ENCODE results near the gene CNKSR2. TPM values are rescaled to one million over a fixed set of nuclear protein-coding genes. Genes with fewer than 3 reads are reported as not detected.

The CNKSR2 gene
- total RNA-seq, 1 experiment from 2014 or later: not detected

DNA sequence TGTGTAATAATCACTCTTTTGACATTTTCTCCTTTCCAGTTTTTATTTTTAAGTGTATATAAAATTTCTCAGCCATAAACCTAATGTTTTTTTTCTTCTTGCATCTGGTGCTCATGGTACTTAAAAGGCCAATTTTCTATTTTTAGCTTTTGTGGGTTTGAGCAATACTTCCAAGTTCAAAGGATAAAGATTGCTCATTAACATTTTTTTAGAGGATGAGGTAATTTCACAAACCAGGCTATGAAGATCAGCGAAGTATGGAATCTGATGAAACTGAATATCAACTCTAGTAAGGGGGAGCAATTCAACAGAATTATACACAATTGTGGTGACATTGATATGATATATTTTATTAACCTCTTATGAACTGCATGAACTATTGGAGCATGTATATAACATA lies 309.7 kb downstream of the CNKSR2 start:
- Histone ChIP-seq H3K36me3 (ENCODE audit: control insufficient read depth in 1 of 2, insufficient read depth in 2 of 2, low read length in 2 of 2) (no peaks in the 10 kb centered on the region), H2AFZ (ENCODE audit: low read depth, low read length, poor library complexity, severe bottlenecking) (no peak overlapping the region), H3K79me2 (ENCODE audit: insufficient read depth, low read length) (no peaks in the 10 kb centered on the region), H3K9me3 (ENCODE audit: control insufficient read depth in 1 of 2, insufficient read depth in 1 of 2, low read depth in 1 of 2, low read length in 2 of 2) (no peaks in the 10 kb centered on the region), H3K4me2 (ENCODE audit: low read length) (no peak overlapping the region), H3K9ac (ENCODE audit: low read length) (no peak overlapping the region), H3K4me1 (ENCODE audit: control insufficient read depth in 1 of 2, insufficient read depth in 2 of 2, low read length in 2 of 2) (no peaks in the 10 kb centered on the region), H3K27me3 (ENCODE audit: insufficient read depth, low read length) (no peaks in the 10 kb centered on the region), H3K9me2 (ENCODE audit: insufficient read depth) (no peaks in the 10 kb centered on the region), H4K20me1 (ENCODE audit: insufficient read depth) (no peaks in the 10 kb centered on the region), H3K4me3 (replicated peaks in 1 of 2; ENCODE audit: low read depth in 1 of 2, low read length in 2 of 2) (no peak overlapping the region), H3K27ac (ENCODE audit: low read depth, low read length) (no peak overlapping the region)
- no peak for DNase-seq (ENCODE audit: low read depth, low spot score)
- ChIA-PET RAD21 (ENCODE audit: low non-redundant PET in 1 of 2, low total read pairs in 2 of 2, uncharacterized antibody in 2 of 2, unreplicated experiment in 2 of 2) (no interaction called here), CTCF (no interaction called here), POLR2A (no interaction called here)
- intact Hi-C loops (cut with micrococcal nuclease): no loop called here
- BruUV-seq (replicated peaks): no TSS peak
- TF ChIP-seq SIN3A (IDR thresholded peaks at IDR 0.05; ENCODE audit: low read depth): no peak
- no peak for TF ChIP-seq ATF3 (IDR thresholded peaks at IDR 0.05)
- no peak for TF ChIP-seq ZNF274 (IDR thresholded peaks at IDR 0.05; ENCODE audit: low read depth, low read length)
- TF ChIP-seq TCF7L2 (IDR thresholded peaks at IDR 0.05; ENCODE audit: borderline replicate concordance, extremely low read depth, insufficient read depth, insufficient read length): no peak
- no peak for TF ChIP-seq CBX3 (IDR thresholded peaks at IDR 0.05; ENCODE audit: low read depth)
- TF ChIP-seq EZH2phosphoT487 (IDR thresholded peaks at IDR 0.05; ENCODE audit: borderline replicate concordance): no peak
- TF ChIP-seq ZFX (IDR thresholded peaks at IDR 0.05): no peak
- TF ChIP-seq REST (IDR thresholded peaks at IDR 0.05; ENCODE audit: low read depth): no peak
- TF ChIP-seq JUND (IDR thresholded peaks at IDR 0.05): no peak
- no peak for TF ChIP-seq FOSL1 (IDR thresholded peaks at IDR 0.05; ENCODE audit: low read depth)
- TF ChIP-seq RAD21 (IDR thresholded peaks at IDR 0.05; ENCODE audit: low read depth): no peak
- no peak for TF ChIP-seq POLR2A (IDR thresholded peaks at IDR 0.05; ENCODE audit: borderline replicate concordance, extremely low read depth, insufficient read depth, insufficient read length)
- ATAC-seq: no peak

All from HCT116 (cell line).